GM18498 (cell line): ENCODE results near the gene FOXO3.

Source experiments
- ATAC-seq: cut with Tn5 transposase; IDR thresholded peaks from one replicate; pipeline ENCODE4 v1.9.1; 2021; ENCODE audit warnings: mild to moderate bottlenecking, moderate library complexity; ENCODE audit not compliant: unreplicated experiment

The FOXO3 gene

DNA sequence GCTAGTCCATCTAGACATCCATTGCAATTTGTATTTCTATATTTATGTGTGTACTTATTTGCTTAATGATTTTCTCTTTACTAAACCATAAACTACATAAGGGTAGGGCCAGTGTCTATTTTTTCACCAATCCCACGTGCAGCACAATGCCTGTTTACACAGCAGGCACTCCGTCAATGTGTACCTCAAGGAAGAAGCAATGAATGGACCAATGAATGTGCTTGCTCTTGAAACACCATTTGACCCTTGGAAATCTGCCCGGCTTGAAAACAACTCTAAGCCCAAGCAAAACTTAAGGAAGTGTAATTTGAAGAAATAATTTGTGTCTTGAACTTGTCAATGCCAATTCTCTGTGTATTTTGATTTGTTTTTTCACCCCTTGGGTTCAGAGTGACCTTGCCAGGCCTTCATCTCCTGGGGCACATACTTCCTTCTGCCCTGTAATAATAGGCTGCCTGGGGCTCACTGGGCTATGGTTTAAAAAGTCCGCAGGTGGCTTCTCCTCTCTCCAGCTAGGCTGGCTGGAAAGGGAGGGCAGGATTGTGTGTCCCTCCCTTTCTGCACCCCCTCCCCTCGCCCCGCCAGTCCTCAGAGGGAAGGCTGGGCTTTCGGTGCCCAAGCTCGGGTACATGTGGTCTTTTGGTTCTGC is 146.7 kb downstream of the FOXO3 start:
- no peak for ATAC-seq

DNA sequence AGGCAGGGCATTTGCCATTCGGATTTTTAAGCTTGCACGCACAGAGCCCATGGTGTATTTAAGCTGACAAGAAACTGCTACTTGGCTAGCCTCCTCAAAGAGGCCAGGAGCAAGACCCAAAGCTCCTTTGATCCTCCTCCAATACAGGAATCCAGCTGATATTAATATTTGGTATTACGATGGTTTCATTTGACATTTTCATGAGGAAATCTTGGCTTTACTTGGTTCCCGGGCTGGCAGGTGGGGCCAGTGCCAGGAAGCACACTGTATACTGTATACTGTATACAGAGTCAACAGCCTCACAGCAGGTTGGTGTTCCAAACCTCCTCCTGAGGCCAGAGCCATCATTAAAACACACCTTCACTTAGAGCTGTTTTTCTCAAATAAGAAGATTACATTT is 149.3 kb downstream of the FOXO3 start:
- no peak for ATAC-seq

DNA sequence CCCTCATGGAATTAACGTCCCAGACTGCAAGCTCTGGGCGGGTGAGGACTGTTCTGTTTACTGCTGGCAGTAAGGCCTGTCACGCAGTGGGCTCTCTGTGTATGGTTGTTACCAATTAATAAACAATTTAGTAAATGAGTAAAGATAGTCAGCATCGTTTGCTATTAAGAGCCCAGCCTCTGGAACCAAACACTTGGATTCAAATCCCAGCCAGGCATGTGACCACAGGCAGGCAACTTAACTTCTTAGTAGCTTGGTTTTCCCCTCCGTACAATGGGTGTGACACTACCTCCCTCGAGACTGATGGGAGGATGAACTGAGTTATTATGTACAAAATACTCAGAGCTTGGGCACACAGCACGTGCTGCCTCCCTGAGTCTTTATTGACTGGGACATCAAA is 149.8 kb downstream of the FOXO3 start:
- no peak for ATAC-seq

DNA sequence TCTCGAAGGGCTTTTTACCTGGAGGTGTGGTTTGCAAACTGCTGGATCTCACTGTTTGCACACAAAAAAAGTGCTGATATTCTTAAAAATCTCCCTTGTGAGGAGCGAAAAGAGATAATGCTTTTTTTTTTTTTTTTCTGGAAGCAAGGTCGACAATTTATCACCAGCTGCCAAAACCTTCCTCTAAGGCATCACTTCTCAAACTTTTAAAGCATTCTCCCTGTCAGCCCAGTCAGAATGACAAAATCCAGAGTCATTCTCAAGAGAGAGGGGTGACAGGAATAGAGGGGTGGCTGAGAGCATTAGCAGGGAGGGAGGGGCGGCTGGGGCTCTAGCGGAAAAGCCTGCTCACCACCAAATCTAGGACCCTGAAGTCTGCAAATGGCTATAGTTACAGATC is 150.4 kb downstream of the FOXO3 start:
- no peak for ATAC-seq

DNA sequence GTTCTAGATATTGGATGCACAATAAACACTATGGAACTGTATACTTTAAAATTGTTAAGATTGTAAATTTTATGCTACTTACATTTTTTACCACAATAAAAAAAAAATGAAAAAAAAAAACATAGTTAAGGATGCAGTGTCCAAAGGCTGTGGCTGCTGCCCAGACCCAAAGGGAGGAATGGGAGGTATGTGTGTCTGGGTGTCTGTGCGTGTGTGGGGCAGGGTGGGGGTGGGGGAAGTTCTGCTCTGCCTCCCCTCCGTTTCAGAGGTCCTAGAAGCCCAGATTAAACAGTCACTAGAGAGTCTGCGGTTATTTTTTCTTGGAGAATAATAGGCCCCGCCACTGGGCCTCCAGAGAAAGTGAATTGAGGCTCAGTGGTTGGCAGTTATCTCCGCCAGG is 151.1 kb downstream of the FOXO3 start:
- no peak for ATAC-seq

DNA sequence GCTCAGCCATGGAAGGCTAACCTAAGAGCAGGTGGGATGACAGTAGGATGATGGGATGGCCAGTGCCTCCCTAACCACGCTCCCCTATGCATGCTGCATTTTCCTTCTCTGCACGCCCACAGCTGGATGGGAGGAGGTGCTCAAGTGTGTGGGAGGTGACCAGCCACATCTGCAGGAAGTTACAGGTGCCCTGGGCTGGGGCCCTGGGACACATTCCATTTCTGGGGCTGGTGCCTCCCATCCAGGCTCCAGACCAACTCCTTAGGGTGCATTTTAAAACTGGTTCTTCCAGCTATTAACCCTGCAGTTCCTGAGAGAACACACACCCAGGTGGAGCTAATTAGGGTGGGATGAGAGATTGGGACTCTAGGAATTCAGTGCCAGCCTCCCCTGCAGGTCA is 152.2 kb downstream of the FOXO3 start:
- ATAC-seq = no peak

DNA sequence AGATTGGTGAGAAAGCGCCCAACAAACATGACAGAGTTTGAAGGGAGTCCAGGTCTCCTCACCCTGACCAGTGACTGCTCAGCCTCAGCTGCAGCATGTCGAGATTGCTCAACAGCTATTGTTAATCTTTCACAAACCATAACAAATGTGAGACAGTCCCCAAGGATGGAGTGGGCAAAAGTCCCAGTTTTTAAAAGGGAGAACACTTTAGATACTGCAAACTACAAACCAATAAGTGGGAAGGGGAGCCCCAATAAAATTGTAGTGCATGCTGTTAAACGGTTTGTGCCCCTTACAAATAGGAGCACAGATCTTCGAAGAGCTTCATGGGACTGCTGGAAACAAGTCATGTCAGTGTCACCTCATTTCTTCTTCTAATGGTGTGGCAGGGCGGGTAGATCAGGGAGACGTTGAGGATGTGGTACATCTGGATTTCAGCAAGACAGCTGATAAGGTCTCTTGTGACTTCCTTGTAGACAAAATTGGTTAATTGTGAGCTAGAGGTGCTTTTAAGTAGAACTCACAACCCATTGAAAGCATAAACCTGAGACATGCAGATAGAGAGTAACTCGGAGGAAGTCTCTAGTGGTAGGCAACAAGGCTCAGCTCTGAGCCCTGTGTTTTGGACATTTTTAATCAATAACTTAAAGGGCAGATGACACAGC is 153.5 kb downstream of the FOXO3 start:
- ATAC-seq = no peak

DNA sequence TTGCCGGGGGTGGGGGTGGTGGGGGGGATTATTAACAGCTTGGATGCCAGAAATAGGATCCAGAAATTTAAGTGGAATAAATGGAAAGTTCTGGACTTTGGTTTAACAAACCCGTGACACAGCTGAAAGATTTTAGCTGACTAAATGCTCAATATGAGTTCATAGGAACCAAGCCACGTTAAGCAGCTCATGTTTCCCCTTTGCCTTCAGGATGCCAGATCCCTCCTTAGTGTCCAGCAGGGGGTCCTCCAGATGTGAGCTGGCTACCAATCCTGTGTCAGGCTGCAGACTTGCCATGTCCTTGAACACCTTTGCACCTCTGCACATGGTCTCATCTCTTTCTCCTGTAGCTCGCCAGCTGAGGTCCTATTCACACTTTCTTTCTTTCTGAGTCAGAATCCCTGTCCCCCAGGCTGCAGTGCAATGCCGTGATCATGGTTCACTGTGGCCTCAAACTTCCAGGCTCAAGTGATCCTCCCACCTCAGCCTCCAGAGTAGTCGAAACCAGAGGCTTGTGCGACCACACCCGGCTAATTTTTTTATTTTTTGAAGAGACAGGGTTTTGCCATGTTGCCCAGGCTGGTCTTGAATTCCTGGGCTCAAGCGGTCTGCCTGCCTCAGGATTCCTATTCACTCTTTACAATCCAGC is 154.2 kb downstream of the FOXO3 start:
- ATAC-seq = no peak

DNA sequence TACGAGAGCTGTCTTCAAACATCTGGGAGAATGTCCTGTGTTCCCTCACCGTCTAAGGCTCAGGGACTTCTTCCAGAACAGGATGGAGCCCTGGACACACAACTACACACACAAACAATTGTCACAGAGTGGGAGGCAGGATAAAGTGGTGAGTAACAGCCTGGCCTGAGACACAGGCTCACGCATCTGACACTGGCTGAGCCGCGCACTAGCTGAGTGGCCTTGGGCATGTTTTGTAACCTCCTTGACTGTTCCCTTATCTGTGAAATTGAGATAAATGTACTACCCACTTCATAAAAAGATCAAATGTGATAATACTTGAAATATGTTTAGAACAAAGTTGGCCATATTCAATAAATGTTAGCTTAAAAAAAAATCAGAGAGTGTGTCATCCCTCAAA is 155.1 kb downstream of the FOXO3 start:
- ATAC-seq = no peak

DNA sequence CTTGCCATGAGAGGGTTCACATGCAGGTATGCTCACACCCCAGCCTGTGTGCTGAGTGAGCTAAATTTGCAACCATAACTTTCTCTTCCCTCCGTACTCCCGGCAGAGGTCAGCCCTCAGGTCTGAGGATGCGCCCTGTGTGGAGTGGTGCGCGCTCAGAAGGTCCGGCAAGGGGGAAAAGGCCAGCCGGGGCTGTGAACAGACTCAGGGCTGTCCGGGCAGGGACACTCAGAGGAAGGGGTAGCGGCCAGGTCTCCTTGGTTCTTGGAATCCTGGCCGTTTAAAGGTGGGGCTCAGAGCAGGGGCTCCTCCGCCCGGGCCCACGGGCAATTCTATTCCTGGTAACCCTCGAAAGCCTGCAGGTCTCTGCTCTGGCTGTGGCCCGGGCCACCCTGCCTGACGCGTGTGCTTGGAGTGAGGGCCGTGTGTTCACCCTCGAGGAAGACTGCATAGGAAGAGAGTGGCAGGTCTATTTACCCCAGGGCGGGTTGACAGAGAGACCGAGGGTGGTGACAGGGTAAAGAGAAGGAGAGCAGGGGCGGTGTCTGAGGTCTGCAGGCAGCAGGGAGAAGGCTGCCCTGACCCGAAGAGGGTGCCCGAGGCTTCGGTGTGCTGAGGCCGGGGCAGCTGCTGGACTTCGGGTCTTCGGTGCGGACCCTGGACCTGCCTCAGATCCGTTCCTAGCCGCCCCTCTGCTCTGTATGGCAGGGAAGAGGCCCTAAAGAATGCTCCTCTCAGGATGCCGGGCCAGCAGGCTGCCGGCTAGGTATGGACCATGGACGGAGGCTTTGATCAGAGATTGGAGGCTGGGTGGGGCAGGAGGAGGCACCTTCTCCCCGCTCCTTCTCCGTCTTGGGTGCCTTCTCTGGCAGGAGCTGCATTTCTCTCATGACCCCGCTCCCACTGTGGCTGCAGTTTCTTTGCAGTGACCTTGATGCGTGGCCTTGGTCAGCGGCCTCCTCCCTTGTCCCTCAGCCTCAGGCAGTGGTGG is 156.4 kb downstream of the FOXO3 start:
- no peak for ATAC-seq

DNA sequence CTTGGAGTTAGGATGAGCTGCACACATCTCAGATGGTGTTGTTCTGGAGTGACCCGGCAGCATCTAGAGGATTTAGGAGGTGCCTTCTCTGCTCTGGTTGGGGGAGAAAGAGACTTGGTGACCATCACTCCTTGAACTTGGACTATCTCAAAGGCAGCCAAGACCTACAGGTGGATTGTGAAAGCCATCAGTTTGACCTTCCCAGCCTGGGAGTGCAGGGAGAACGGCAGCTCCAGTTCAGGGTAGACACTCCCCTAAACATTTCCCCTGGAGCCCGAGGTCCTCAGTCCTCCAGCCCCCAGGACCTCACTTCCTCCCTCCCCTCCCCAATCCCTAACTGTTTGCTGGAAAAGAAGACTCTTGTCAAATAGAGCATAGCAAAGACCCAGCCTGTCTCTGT is 158.8 kb downstream of the FOXO3 start:
- ATAC-seq = no peak

DNA sequence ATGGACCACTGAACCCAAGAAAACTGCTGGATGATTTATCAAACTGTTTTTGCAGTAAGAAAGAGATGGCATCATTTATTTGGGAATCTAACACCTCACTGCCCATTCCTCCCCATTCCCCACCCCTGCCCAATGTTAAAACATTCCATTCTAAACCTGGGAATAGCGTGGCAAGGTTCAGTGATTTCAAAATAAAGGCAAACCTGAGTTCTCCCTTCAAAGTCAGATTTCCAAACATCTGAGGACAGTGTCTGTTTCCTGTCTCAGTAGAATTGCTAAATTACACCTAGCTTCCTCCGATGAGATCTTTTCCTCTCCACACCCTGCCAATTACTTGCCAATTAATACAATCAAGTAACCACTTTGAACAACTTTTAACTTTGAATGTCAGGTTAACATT is 160.1 kb downstream of the FOXO3 start:
- ATAC-seq = no peak

DNA sequence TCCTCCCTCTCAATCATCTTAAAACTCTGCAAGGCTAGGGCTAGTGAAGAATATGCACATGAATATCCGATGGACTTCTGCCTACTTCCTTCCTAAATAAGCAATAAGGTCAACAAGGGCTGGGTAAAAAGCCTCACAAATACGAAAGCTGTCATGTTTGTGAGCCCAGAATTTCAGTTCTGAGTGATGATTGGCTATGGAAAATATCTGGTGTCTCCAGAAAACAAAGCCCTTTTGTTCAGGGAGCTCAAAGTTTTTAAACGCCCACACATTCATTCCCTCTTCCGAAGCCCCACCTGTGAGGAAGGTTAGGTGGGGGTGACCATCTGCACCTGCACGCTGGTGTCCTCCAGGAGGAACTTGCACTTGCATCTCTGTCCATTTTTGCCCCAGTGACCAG is 160.6 kb downstream of the FOXO3 start:
- no peak for ATAC-seq

DNA sequence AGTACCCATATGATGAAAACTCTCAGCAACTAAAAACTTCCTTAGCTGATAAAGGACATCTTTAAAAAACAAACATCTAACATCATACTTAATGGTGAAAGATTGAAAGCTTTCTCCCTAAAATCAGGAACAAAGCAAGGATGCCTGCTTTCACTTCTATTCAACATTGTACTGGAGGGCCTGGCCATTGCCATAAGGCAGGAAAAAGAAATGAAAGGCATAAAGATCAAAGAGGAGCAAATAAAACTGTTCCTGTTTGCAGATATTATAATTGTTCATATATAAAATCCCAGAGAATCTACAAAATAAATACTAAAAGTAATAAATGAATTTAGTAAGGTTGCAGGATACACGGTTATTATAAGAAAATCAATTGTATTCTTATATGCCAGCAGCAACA is 162.9 kb downstream of the FOXO3 start:
- ATAC-seq = no peak

DNA sequence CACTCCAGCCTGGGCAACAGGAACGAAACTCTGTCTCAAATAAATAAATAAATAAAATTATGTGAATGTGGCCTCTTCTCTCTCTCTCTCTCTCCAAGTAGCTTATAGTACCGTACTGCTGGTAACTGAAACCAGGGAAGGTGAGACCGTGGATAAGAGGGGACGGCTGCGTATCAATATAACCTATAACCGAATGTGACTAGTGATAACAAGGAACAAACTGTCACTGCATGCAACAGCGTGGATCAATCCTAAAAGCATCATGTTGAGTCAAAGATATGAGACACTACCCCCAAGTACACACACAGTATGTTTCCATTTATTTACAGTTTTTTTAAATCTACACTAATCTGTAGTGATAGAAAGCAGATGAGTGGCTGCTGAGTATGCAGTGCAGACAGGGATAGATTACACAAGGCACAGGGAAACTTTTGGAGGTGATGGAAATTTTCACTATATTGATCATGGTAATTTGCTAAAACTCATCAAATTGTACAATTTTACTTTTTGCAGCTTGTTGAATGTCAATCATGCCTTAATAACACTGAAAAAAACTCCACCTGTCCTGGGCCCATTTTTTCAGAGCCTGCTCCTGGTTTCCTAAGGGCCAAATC is 166.1 kb downstream of the FOXO3 start:
- ATAC-seq = no peak

DNA sequence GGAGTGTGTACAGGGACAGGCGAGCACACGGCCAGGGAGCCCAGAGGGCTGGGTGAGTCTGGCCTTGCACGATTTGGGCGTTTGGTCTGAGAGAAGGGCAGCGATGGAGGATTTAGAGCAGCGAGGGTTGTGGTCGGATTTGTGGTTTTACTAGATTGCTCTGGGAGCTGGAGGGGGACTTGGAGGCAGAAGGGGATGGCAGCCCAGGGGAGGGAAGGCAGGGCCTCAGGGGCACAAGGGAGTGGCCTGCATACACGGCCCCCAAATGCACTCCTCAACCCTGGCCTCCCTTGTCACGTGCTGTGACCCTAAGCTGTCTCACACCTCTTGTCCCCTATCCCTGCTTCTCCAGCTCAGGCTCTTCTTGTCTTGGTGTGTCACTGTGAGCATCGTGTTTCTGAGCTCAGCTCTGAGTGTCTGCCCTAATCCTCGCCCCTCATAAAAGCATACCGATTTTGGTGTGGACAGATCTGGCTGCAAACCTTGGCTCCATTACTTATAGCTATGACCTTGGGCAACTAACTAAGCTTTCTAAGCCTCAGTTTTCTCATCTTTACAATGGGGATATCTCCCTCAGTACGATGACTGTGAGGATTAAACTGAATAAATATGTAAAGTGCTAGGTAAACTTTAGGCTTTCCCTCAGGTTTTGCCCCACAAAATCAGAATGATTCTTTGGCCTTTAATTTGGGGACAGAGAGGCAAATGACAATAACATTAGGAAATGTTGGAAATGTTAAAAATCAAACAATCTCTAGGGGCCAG is 167.4 kb downstream of the FOXO3 start:
- ATAC-seq = no peak

DNA sequence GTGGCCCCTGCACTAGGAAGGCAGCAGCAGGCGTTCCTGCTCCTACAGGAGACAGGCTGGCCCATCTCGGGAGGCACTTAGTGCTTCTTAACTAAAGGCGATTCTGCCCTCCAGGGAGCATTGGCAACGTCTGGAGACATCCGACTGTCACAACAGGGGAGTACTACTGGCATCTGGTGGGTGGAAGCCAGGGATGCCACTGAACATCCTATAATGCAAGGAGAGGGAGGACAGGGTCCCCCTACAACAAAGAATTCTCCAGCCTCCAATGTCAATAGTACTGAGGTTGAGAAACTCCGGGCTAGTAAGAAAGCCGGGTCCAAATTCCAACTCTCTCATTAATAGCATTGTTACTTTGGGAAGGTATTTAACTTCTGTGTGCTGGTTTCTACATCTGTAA is 168.1 kb downstream of the FOXO3 start:
- ATAC-seq = no peak

DNA sequence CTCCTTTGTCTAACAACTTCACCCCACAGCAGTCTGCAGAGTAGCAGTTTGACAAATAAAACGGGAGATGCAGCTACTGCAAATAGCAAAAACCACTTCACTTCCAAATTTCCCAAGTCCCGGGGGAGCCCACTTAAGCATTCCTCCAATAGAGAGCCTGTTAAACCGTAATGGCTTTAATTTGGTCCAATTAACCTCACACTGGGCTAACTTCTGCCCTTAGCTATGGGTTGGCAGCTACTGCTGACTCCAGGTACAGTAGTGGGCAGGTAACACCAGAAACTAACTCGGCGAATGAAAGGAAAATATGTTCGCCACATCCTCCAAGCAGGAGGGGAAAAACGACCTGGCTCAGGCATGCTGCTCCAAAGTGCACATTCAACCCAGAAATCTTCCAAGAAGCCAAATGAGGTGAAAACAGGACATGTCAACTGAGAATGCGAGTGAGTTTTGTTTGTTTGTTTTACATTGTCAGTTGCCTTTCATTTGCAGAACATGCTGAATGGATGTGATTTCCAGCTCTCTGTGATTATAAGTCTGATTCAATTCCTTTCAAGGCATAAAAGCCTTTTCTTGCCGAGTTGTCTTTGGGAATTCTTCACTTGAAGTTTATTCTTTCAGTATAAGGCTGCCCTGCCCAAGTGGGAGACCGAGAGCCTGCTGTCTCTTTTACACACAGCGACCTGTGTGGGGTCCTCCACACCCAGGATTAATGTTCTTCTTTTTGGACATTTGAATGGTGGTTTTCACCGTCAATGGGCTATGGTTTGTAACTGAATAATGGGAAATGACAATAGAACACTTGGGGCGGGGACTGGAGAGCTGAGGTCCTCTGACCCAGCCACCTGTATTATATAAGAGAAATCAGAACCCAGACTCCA is 170.2 kb downstream of the FOXO3 start:
- no peak for ATAC-seq
